Right cardiac atrium (tissue), 5 donors: ENCODE results near the gene ARHGAP35. TPM values are rescaled to one million over a fixed set of nuclear protein-coding genes. Genes with fewer than 3 reads are reported as not detected.

Experiments used
- ATAC-seq, 2 donors: fragments of 200-7000 bp; cut with Tn5 transposase; one replicate each; pipeline versions ENCODE4 v1.8.0 to v1.9.1; 2020; ENCODE audit warnings: moderate library complexity in 2 of 2, mild to moderate bottlenecking in 1 of 2
- DNase-seq, 3 donors: peaks; one replicate each; pipeline ENCODE4 v3.0.0-alpha.2; 2020
- H3K27ac ChIP-seq: one replicate; pipeline ENCODE4 v1.5.1; 2013; ENCODE audit warnings: mild to moderate bottlenecking, low read length, control low read depth, moderate library complexity
- H3K27me3 ChIP-seq: one replicate; pipeline ENCODE4 v1.6.1; 2013; ENCODE audit not compliant: control insufficient read depth, insufficient read depth
- H3K4me1 ChIP-seq: one replicate; pipeline ENCODE4 v1.6.1; 2013; ENCODE audit warnings: low read length; ENCODE audit not compliant: control insufficient read depth, insufficient read depth
- H3K4me3 ChIP-seq: one replicate; pipeline ENCODE4 v1.5.1; 2013; ENCODE audit warnings: low read length, control low read depth
- H3K9me3 ChIP-seq: one replicate; pipeline ENCODE4 v1.6.1; 2013; ENCODE audit warnings: low read length; ENCODE audit not compliant: control insufficient read depth
- WGBS: extraction: QIAGEN DNeasy Blood & Tissue Kit; methylation state at CpG from one replicate; pipeline ENCODE4 v1.1.7; 2013; 5-methylcytosine and 5-hydroxymethylcytosine counted together
- intact Hi-C, 4 donors: fragments of 100-400 bp; cut with DNase I; formaldehyde crosslinking; loops; one replicate each; pipeline versions ENCODE4 v1.11.0 to v1.14.0; 2022 to 2023
- polyA plus RNA-seq: library from polyadenylated mRNA; stranded (reverse); fragments of 200-250 nt; gene quantifications from one replicate; pipeline ENCODE4 v1.2.3, GENCODE V29; 2013
- total RNA-seq, 4 donors: library from RNA; stranded (reverse); fragmentation: NEBNext Ultra II Directional; extraction: Animal tissue kit (Norgen Biotek cat#: 25700); gene quantifications; one replicate each; pipeline ENCODE4 v1.2.1, GENCODE V29; 2021
- donor health status: healthy with polysubstance abuse.
- donor health status: DM: no; HTN: yes; CAD: no.
- donor health status: DM: no; HTN: no; CAD: no.
- donor health status: DM: no; HTN: yes; CAD: no; lungs with severe emphysema.
- donor health status: DM: yes; HTN: yes; CAD: no.

ARHGAP35 gene
- total and polyA plus RNA-seq, 5 donors, result 46.6 to 85.6 (median 75.9) TPM

GRCh38 chr19:46904114-46905060 is 43.6 kb downstream of the ARHGAP35 start:
- Histone ChIP-seq H3K4me3 (no peak overlapping the region), H3K9me3 (no peaks in the 10 kb centered on the region), H3K27ac (peak overlapping the region; percentile 25), H3K4me1 (peaks cover 20% of the 10 kb centered on the region), H3K27me3 (no peaks in the 10 kb centered on the region)
- ATAC-seq (peak; percentile 37 to 58), DNase-seq (peak; percentile 49 to 70 (median 69))
- WGBS, result 59% methylated on average over 16 of the region's 16 CpGs
- intact Hi-C loops, result no loop called here

GRCh38 chr19:46906221-46906620 is 45.4 kb downstream of the ARHGAP35 start:
- peaks cover 23% of the 10 kb centered on the region for H3K4me1 ChIP-seq
- intact Hi-C loops, result no loop called here

GRCh38 chr19:46907880-46908279 is 47.1 kb downstream of the ARHGAP35 start:
- Histone ChIP-seq H3K9me3 (no peaks in the 10 kb centered on the region), H3K27ac (no peak overlapping the region), H3K4me1 (peaks cover 22% of the 10 kb centered on the region), H3K27me3 (no peaks in the 10 kb centered on the region), H3K4me3 (no peak overlapping the region)
- DNase-seq, result peak; percentile 50 to 80 (median 56)
- intact Hi-C loops, result no loop called here
- peak; percentile 52 to 58 for ATAC-seq
- 57% methylated on average over 4 of the region's 4 CpGs for WGBS

More at GRCh38 chr19:46906221-46906620, 45.4 kb downstream of the ARHGAP35 start:
- H3K9me3 ChIP-seq, result no peaks in the 10 kb centered on the region
- WGBS, result 84% methylated on average over 2 of the region's 2 CpGs
- no peak for DNase-seq
- H3K4me3 ChIP-seq, result no peak overlapping the region
- ATAC-seq, result no peak
- no peaks in the 10 kb centered on the region for H3K27me3 ChIP-seq
- no peak overlapping the region for H3K27ac ChIP-seq

- peaks cover 15% of the 10 kb centered on the region for H3K4me1 ChIP-seq
- ATAC-seq, result peak in 1 of 2 donors; percentile 19
- no peak overlapping the region for H3K27ac ChIP-seq
- 81% methylated on average over 4 of the region's 4 CpGs for WGBS
- intact Hi-C loops, result no loop called here
- no peaks in the 10 kb centered on the region for H3K9me3 ChIP-seq
- H3K27me3 ChIP-seq, result no peaks in the 10 kb centered on the region
- DNase-seq, result no peak
- H3K4me3 ChIP-seq, result no peak overlapping the region
These were observed 48.6 kb downstream of the ARHGAP35 start for GRCh38 chr19:46909356-46909755.

Other genes starting within 250 kb of the ARHGAP35 start
- 10 to 100 TPM in 2 of 4 donors, 1 to 10 TPM in 2; 7.6 to 13.5 (median 9.5) TPM for gene PTGIR, start 235.9 kb upstream of the ARHGAP35 start, total RNA-seq
- 6.7 TPM for gene PTGIR, start 235.9 kb upstream of the ARHGAP35 start, polyA plus RNA-seq
- 1 to 10 TPM; 3.0 to 7.4 (median 4.7) TPM for gene GNG8, start 224.8 kb upstream of the ARHGAP35 start, total RNA-seq
- gene GNG8, start 224.8 kb upstream of the ARHGAP35 start, polyA plus RNA-seq, result not detected
- gene DACT3, start 199.8 kb upstream of the ARHGAP35 start, total RNA-seq, result 10 to 100 TPM; 24.6 to 46.5 (median 37.2) TPM
- 28.3 TPM for gene DACT3, start 199.8 kb upstream of the ARHGAP35 start, polyA plus RNA-seq
- gene PRKD2, start 143.9 kb upstream of the ARHGAP35 start, total RNA-seq, result 10 to 100 TPM; 14.2 to 16.6 (median 14.8) TPM
- 11.3 TPM for gene PRKD2, start 143.9 kb upstream of the ARHGAP35 start, polyA plus RNA-seq
- gene FKRP, start 114.9 kb upstream of the ARHGAP35 start, total RNA-seq, result 10 to 100 TPM; 15.0 to 22.7 (median 21.0) TPM
- 15.9 TPM for gene FKRP, start 114.9 kb upstream of the ARHGAP35 start, polyA plus RNA-seq
- gene STRN4, start 114.5 kb upstream of the ARHGAP35 start, total RNA-seq, result 10 to 100 TPM; 49.0 to 69.8 (median 54.7) TPM
- 39.3 TPM for gene STRN4, start 114.5 kb upstream of the ARHGAP35 start, polyA plus RNA-seq
- 10 to 100 TPM; 16.9 to 45.6 (median 24.7) TPM for gene SLC1A5, start 72.4 kb upstream of the ARHGAP35 start, total RNA-seq
- 15.9 TPM for gene SLC1A5, start 72.4 kb upstream of the ARHGAP35 start, polyA plus RNA-seq
- 100 to 1,000 TPM in 1 of 4 donors, 10 to 100 TPM in 3; 83.0 to 102 (median 93.9) TPM for gene AP2S1, start 10.2 kb upstream of the ARHGAP35 start, total RNA-seq
- gene AP2S1, start 10.2 kb upstream of the ARHGAP35 start, polyA plus RNA-seq, result 90.5 TPM
- gene NPAS1, start 158.8 kb downstream of the ARHGAP35 start, total RNA-seq, result under 1 TPM; 0.24 to 0.77 (median 0.39) TPM
- gene NPAS1, start 158.8 kb downstream of the ARHGAP35 start, polyA plus RNA-seq, result 0.91 TPM
- gene TMEM160, start 187.6 kb downstream of the ARHGAP35 start, total RNA-seq, result 10 to 100 TPM; 33.9 to 40.9 (median 36.2) TPM
- 16.2 TPM for gene TMEM160, start 187.6 kb downstream of the ARHGAP35 start, polyA plus RNA-seq